H1 (cell line): ENCODE measurements around the gene ZBED5.

ENCODE experiments used
- GTF2F1 ChIP-seq: IDR thresholded peaks from 2 replicates; pipeline ENCODE4 v1.6.1; 2012; ENCODE audit warnings: low read depth, low read length, improper control_type of control experiment, borderline replicate concordance
- HDAC2 ChIP-seq, 2 experiments: fragments of 300-600 bp in 1 of 2; sonication (generic) in 1 of 2; IDR thresholded peaks; 2 replicates each; pipeline ENCODE4 v1.6.1; 2011 to 2012; ENCODE audit warnings: low read depth in 2 of 2, low read length in 2 of 2, mild to moderate bottlenecking in 2 of 2, moderate library complexity in 2 of 2, borderline replicate concordance in 1 of 2, inconsistent platforms in 1 of 2
- POLR2AphosphoS5 ChIP-seq: IDR thresholded peaks from 2 replicates; pipeline ENCODE4 v1.6.1; 2011; ENCODE audit warnings: low read depth, low read length
- TF ChIP-seq, protein P1 (sequence below), 3 experiments: IDR thresholded peaks; 1 replicate in 2 of 3; 2 replicates in 1 of 3; pipeline versions ENCODE4 v1.5.1 to v1.6.1; 2011; ENCODE audit warnings: low read length in 3 of 3, mild to moderate bottlenecking in 3 of 3, inconsistent platforms in 2 of 3, low read depth in 1 of 3, moderate library complexity in 1 of 3; ENCODE audit not compliant: insufficient read depth in 1 of 3; ENCODE audit errors: control extremely low read depth in 1 of 3
- TF ChIP-seq, protein P2 (sequence below): IDR thresholded peaks from 2 replicates; pipeline ENCODE4 v1.6.1; 2012; ENCODE audit warnings: inconsistent platforms

GRCh38 chr11:10862446-10862845 is 4.6 kb upstream of the ZBED5 start:
- TF ChIP-seq, protein P1, sequence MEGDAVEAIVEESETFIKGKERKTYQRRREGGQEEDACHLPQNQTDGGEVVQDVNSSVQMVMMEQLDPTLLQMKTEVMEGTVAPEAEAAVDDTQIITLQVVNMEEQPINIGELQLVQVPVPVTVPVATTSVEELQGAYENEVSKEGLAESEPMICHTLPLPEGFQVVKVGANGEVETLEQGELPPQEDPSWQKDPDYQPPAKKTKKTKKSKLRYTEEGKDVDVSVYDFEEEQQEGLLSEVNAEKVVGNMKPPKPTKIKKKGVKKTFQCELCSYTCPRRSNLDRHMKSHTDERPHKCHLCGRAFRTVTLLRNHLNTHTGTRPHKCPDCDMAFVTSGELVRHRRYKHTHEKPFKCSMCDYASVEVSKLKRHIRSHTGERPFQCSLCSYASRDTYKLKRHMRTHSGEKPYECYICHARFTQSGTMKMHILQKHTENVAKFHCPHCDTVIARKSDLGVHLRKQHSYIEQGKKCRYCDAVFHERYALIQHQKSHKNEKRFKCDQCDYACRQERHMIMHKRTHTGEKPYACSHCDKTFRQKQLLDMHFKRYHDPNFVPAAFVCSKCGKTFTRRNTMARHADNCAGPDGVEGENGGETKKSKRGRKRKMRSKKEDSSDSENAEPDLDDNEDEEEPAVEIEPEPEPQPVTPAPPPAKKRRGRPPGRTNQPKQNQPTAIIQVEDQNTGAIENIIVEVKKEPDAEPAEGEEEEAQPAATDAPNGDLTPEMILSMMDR (IDR thresholded peaks at IDR 0.05; ENCODE audit: control extremely low read depth in 1 of 3, insufficient read depth in 1 of 3, low read depth in 1 of 3, low read length in 3 of 3): no peak
- TF ChIP-seq HDAC2 (IDR thresholded peaks at IDR 0.05; ENCODE audit: borderline replicate concordance in 1 of 2, low read depth in 2 of 2, low read length in 2 of 2): no peak
- TF ChIP-seq, protein P2, sequence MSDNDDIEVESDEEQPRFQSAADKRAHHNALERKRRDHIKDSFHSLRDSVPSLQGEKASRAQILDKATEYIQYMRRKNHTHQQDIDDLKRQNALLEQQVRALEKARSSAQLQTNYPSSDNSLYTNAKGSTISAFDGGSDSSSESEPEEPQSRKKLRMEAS: no peak
- no peak for TF ChIP-seq POLR2AphosphoS5
- TF ChIP-seq GTF2F1: no peak
